GM12878 (cell line): ENCODE measurements around the gene COX6A1. TPM values are rescaled to one million over a fixed set of nuclear protein-coding genes. Genes with fewer than 3 reads are reported as not detected.

Experiments used
- ATAC-seq: fragments of 200-7000 bp; cut with Tn5 transposase; 3 replicates; pipeline ENCODE4 v1.9.1; 2020; ENCODE audit warnings: mild to moderate bottlenecking, moderate library complexity
- BruUV-seq: library from RNA; stranded (reverse); fragments of 400-500 nt; replicated peaks from 2 replicates; lab custom pipeline; 2021; lab: Mats Ljungman, UMichigan
- CTCF ChIA-PET: fragments of 300-600 bp; sonication (Branson Sonifier 250); formaldehyde crosslinking; extraction: SDS; loops from one replicate; lab custom pipeline; 2021; ENCODE audit warnings: inconsistent platforms; lab: Yijun Ruan, JAX
- POLR2A ChIA-PET: fragments of 350-600 bp; formaldehyde crosslinking; extraction: SDS; loops from one replicate; lab custom pipeline; 2021; ENCODE audit warnings: inconsistent platforms; lab: Charles Lee
- RAD21 ChIA-PET: fragments of 300-600 bp; sonication (Branson Sonifier 250); formaldehyde crosslinking; loops from one replicate; lab custom pipeline; 2023; ENCODE audit warnings: antibody characterized with exemption; ENCODE audit not compliant: unreplicated experiment; lab: Charles Lee
- SMC1A ChIA-PET: fragments of 300-600 bp; sonication (Branson Sonifier 250); formaldehyde crosslinking; loops from one replicate; lab custom pipeline; 2023; ENCODE audit not compliant: unreplicated experiment, uncharacterized antibody; lab: Charles Lee
- DNase-seq: peaks from one replicate; pipeline ENCODE4 v3.0.0-alpha.2; 2011; ENCODE audit warnings: low read depth, low spot score
- FAIRE-seq: peaks from 3 replicates; lab custom pipeline; 2011; peaks lifted over from hg19 to GRCh38; lab: Jason Lieb, UNC
- H2AFZ ChIP-seq: 2 replicates; pipeline ENCODE4 v1.6.0; 2011; ENCODE audit warnings: low read depth, low read length, control low read depth; ENCODE audit not compliant: control insufficient read depth
- H3K27ac ChIP-seq: 2 replicates; pipeline ENCODE4 v1.5.1; 2011; ENCODE audit warnings: control low read depth; ENCODE audit not compliant: control insufficient read depth, insufficient read depth
- H3K27me3 ChIP-seq, 2 experiments: replicated peaks in 1 of 2; 2 replicates each; pipeline versions ENCODE4 v1.6.0 to v1.6.1; 2011; ENCODE audit warnings: low read length in 1 of 2; ENCODE audit not compliant: control insufficient read depth in 2 of 2, insufficient read depth in 2 of 2
- H3K36me3 ChIP-seq, 2 experiments: 2 replicates each; pipeline ENCODE4 v1.5.1; 2011; ENCODE audit warnings: low read length in 1 of 2; ENCODE audit not compliant: control insufficient read depth in 2 of 2, insufficient read depth in 2 of 2
- H3K4me1 ChIP-seq: 2 replicates; pipeline ENCODE4 v1.6.1; 2011; ENCODE audit warnings: mild to moderate bottlenecking, low read length, moderate library complexity, mixed read lengths; ENCODE audit not compliant: control insufficient read depth, insufficient read depth
- H3K4me2 ChIP-seq: 2 replicates; pipeline ENCODE4 v1.6.0; 2011; ENCODE audit warnings: control low read depth; ENCODE audit not compliant: control insufficient read depth, insufficient read depth
- H3K4me3 ChIP-seq: fragments of 200-600 bp; sonication (generic); 2 replicates; pipeline ENCODE4 v1.5.1; 2016
- H3K79me2 ChIP-seq: 2 replicates; pipeline ENCODE4 v1.6.0; 2011; ENCODE audit warnings: low read length; ENCODE audit not compliant: control insufficient read depth, insufficient read depth
- H3K9ac ChIP-seq: 2 replicates; pipeline ENCODE4 v1.8.0; 2011; ENCODE audit warnings: low read length, control low read depth, mixed read lengths; ENCODE audit not compliant: control insufficient read depth, insufficient read depth
- H3K9me3 ChIP-seq: replicated peaks from 3 replicates; pipeline ENCODE4 v1.5.1; 2011; ENCODE audit warnings: mild to moderate bottlenecking, low read length; ENCODE audit not compliant: control insufficient read depth, insufficient read depth
- H4K20me1 ChIP-seq: 2 replicates; pipeline ENCODE4 v1.6.0; 2011; ENCODE audit not compliant: control insufficient read depth, insufficient read depth
- GABPA ChIP-seq: IDR thresholded peaks from 2 replicates; pipeline ENCODE4 v1.6.1; 2014; ENCODE audit warnings: antibody characterized with exemption, low read depth, mild to moderate bottlenecking, inconsistent platforms
- MYC ChIP-seq: IDR thresholded peaks from 2 replicates; pipeline ENCODE4 v1.6.1; 2011; ENCODE audit warnings: mild to moderate bottlenecking, low read length, moderate library complexity, inconsistent platforms; ENCODE audit not compliant: insufficient read depth, insufficient replicate concordance, insufficient read length, severe bottlenecking
- NR2F1 ChIP-seq: fragments of 450-650 bp; conservative IDR thresholded peaks from 2 replicates; pipeline ENCODE4 v1.6.1; 2017; ENCODE audit warnings: mild to moderate bottlenecking
- PAX8 ChIP-seq: fragments of 450-650 bp; IDR thresholded peaks from 2 replicates; pipeline ENCODE4 v1.6.1; 2017; ENCODE audit warnings: mild to moderate bottlenecking, moderate library complexity
- RUNX3 ChIP-seq: IDR thresholded peaks from 2 replicates; pipeline ENCODE4 v1.6.1; 2012; ENCODE audit warnings: low read length, inconsistent platforms
- TAF1 ChIP-seq: IDR thresholded peaks from 2 replicates; pipeline ENCODE4 v1.6.1; 2011; ENCODE audit warnings: mild to moderate bottlenecking, low read depth, low read length, borderline replicate concordance
- YY1 ChIP-seq: IDR thresholded peaks from 2 replicates; pipeline ENCODE4 v1.6.1; 2011; ENCODE audit warnings: low read depth, mild to moderate bottlenecking, low read length
- ZNF274 ChIP-seq: IDR thresholded peaks from one replicate; pipeline ENCODE4 v1.8.0; 2011; ENCODE audit not compliant: insufficient read length, insufficient read depth
- WGBS: methylation state at CpG from one replicate; pipeline ENCODE4 v1.1.6; 2016; ENCODE audit warnings: low lambda C conversion rate; ENCODE audit not compliant: insufficient replicate concordance, insufficient coverage; ENCODE audit errors: missing lambda C conversion rate; 5-methylcytosine and 5-hydroxymethylcytosine counted together
- in situ Hi-C: fragments of 300-500 bp; cut with MboI; formaldehyde crosslinking; loops from 9 replicates; pipeline ENCODE4 v1.14.3; 2018; ENCODE audit warnings: mixed read lengths
- intact Hi-C: fragments of 100-400 bp; cut with micrococcal nuclease; formaldehyde crosslinking; loops from one replicate; pipeline ENCODE4 v1.14.2; 2022; ENCODE audit not compliant: unreplicated experiment
- polyA plus RNA-seq, 11 experiments: library from polyadenylated mRNA; depleted of rRNA in 4 of 11; unstranded in 6 of 11; stranded (reverse) in 5 of 11; fragments of >200 nt; fragmentation: Nextera tagmentation in 4 of 11; fragmentation: Illumina TruSeq in 1 of 11; extraction: Ambion mirVana in 4 of 11; extraction: Trizol in 1 of 11; gene quantifications; 1 replicate in 1 of 11; 2 replicates in 10 of 11; pipeline versions ENCODE4 v1.2.1 to v1.2.3, GENCODE V29; 2011 to 2016; ENCODE audit warnings: inconsistent platforms in 2 of 11, missing spikeins in 2 of 11, low read depth in 1 of 11
- total RNA-seq, 4 experiments: library from RNA; depleted of rRNA in 3 of 4; stranded (reverse); fragments of >200 nt in 3 of 4; fragmentation: Illumina TruSeq in 1 of 4; extraction: Trizol in 1 of 4; gene quantifications; 2 replicates each; pipeline versions ENCODE4 v1.2.1 to v1.2.3, GENCODE V29; 2013 to 2021
- TF ChIP-seq, protein P1 (sequence below), 3 experiments: IDR thresholded peaks in 2 of 3; conservative IDR thresholded peaks in 1 of 3; 2 replicates each; pipeline ENCODE4 v1.5.1; 2011; ENCODE audit warnings: low read depth in 3 of 3, low read length in 3 of 3, mild to moderate bottlenecking in 3 of 3, control low read depth in 2 of 3, moderate library complexity in 2 of 3, inconsistent platforms in 1 of 3, mixed read lengths in 1 of 3; ENCODE audit not compliant: control insufficient read depth in 2 of 3, insufficient read depth in 1 of 3; ENCODE audit errors: extremely low read depth in 1 of 3
- TF ChIP-seq, protein P2 (sequence below): fragments of 450-650 bp; IDR thresholded peaks from 2 replicates; pipeline ENCODE4 v1.6.1; 2016; ENCODE audit warnings: mild to moderate bottlenecking, moderate library complexity, borderline replicate concordance
- TF ChIP-seq, protein P3 (sequence below): fragments of 450-650 bp; IDR thresholded peaks from 2 replicates; pipeline ENCODE4 v1.6.1; 2017; ENCODE audit warnings: low read depth, mild to moderate bottlenecking, moderate library complexity
- TF ChIP-seq, protein P4 (sequence below): IDR thresholded peaks from 2 replicates; pipeline ENCODE4 v1.6.1; 2011; ENCODE audit warnings: low read depth, mild to moderate bottlenecking, low read length, moderate library complexity, borderline replicate concordance; ENCODE audit errors: extremely low read depth

Gene COX6A1
- total and polyA plus RNA-seq, 10 of the 15 experiments (the other 5 are each of a cell fraction or from before 2014, with no cell fraction given) = 408 to 2,723 (median 1,019) TPM

DNA sequence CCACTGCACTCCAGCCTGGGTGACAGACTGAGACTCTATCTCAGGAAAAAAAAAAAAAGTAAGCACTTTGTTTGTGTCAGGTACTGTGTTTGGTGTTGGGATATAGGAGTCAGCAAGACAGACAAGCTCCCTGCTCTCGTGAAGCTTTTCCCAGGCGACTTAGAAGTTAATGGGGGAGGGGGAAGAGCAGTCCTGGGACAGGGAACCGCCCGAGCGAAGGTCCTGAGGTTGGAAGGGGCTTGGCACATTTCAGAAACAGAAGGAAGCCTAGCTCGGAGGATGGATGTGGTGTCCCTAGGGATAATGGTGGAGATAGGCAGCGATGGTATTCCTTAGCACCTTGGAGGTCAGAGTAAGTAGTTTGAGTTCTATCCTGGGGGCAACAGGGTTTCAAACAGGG is 8.5 kb upstream of the COX6A1 start:
- RAD21 ChIA-PET = interaction anchor here (1.1 to 3.2 kb wide), 2 partner anchors 45 to 72 kb away, joined by 3 to 11 read pairs; no protein-coding TSS in a partner anchor
- DNase-seq = no peak
- in situ Hi-C loops = no loop called here
- TF ChIP-seq, protein P1, sequence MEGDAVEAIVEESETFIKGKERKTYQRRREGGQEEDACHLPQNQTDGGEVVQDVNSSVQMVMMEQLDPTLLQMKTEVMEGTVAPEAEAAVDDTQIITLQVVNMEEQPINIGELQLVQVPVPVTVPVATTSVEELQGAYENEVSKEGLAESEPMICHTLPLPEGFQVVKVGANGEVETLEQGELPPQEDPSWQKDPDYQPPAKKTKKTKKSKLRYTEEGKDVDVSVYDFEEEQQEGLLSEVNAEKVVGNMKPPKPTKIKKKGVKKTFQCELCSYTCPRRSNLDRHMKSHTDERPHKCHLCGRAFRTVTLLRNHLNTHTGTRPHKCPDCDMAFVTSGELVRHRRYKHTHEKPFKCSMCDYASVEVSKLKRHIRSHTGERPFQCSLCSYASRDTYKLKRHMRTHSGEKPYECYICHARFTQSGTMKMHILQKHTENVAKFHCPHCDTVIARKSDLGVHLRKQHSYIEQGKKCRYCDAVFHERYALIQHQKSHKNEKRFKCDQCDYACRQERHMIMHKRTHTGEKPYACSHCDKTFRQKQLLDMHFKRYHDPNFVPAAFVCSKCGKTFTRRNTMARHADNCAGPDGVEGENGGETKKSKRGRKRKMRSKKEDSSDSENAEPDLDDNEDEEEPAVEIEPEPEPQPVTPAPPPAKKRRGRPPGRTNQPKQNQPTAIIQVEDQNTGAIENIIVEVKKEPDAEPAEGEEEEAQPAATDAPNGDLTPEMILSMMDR (IDR thresholded peaks at IDR 0.05 in 2 of 3, conservative IDR thresholded peaks at IDR 0.05 in 1 of 3; ENCODE audit: control insufficient read depth in 2 of 3, extremely low read depth in 1 of 3, insufficient read depth in 1 of 3, low read depth in 3 of 3, low read length in 3 of 3) = no peak
- TF ChIP-seq, protein P2, sequence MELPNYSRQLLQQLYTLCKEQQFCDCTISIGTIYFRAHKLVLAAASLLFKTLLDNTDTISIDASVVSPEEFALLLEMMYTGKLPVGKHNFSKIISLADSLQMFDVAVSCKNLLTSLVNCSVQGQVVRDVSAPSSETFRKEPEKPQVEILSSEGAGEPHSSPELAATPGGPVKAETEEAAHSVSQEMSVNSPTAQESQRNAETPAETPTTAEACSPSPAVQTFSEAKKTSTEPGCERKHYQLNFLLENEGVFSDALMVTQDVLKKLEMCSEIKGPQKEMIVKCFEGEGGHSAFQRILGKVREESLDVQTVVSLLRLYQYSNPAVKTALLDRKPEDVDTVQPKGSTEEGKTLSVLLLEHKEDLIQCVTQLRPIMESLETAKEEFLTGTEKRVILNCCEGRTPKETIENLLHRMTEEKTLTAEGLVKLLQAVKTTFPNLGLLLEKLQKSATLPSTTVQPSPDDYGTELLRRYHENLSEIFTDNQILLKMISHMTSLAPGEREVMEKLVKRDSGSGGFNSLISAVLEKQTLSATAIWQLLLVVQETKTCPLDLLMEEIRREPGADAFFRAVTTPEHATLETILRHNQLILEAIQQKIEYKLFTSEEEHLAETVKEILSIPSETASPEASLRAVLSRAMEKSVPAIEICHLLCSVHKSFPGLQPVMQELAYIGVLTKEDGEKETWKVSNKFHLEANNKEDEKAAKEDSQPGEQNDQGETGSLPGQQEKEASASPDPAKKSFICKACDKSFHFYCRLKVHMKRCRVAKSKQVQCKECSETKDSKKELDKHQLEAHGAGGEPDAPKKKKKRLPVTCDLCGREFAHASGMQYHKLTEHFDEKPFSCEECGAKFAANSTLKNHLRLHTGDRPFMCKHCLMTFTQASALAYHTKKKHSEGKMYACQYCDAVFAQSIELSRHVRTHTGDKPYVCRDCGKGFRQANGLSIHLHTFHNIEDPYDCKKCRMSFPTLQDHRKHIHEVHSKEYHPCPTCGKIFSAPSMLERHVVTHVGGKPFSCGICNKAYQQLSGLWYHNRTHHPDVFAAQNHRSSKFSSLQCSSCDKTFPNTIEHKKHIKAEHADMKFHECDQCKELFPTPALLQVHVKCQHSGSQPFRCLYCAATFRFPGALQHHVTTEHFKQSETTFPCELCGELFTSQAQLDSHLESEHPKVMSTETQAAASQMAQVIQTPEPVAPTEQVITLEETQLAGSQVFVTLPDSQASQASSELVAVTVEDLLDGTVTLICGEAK = no peak
- TF ChIP-seq TAF1 (no peak), MYC (no peak), RUNX3 (no peak), ZNF274 (no peak), YY1 (no peak), NR2F1 (no peak), PAX8 (no peak), GABPA (no peak)
- TF ChIP-seq, protein P3, sequence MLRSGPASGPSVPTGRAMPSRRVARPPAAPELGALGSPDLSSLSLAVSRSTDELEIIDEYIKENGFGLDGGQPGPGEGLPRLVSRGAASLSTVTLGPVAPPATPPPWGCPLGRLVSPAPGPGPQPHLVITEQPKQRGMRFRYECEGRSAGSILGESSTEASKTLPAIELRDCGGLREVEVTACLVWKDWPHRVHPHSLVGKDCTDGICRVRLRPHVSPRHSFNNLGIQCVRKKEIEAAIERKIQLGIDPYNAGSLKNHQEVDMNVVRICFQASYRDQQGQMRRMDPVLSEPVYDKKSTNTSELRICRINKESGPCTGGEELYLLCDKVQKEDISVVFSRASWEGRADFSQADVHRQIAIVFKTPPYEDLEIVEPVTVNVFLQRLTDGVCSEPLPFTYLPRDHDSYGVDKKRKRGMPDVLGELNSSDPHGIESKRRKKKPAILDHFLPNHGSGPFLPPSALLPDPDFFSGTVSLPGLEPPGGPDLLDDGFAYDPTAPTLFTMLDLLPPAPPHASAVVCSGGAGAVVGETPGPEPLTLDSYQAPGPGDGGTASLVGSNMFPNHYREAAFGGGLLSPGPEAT = no peak
- TF ChIP-seq, protein P4, sequence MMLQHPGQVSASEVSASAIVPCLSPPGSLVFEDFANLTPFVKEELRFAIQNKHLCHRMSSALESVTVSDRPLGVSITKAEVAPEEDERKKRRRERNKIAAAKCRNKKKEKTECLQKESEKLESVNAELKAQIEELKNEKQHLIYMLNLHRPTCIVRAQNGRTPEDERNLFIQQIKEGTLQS = no peak

More for the DNA sequence above, 8.5 kb upstream of the COX6A1 start:
- H3K36me3 ChIP-seq = no peaks in the 10 kb centered on the region
- no peak overlapping the region for H3K4me3 ChIP-seq
- H3K4me1 ChIP-seq = no peaks in the 10 kb centered on the region
- ChIA-PET SMC1A (interaction anchor here (0.7 to 0.9 kb wide), 3 partner anchors 9 to 75 kb away, joined by 3 to 4 read pairs (median 3); partner anchors contain the start of gene COX6A1), CTCF (interaction anchor here (0.6 to 2.4 kb wide), 10 partner anchors 11 to 201 kb away, joined by 3 to 12 read pairs (median 4); partner anchors contain the start of genes SIRT4 and SRSF9), POLR2A (no interaction called here)
- intact Hi-C loops = no loop called here
- no TSS peak for BruUV-seq
- no peaks in the 10 kb centered on the region for H3K79me2 ChIP-seq
- FAIRE-seq = no peak
- H3K9me3 ChIP-seq = no peaks in the 10 kb centered on the region
- no peak overlapping the region for H3K27ac ChIP-seq
- H3K9ac ChIP-seq = no peak overlapping the region
- no peak overlapping the region for H2AFZ ChIP-seq
- no peaks in the 10 kb centered on the region; a peak in 1 of 4 replicates for H3K27me3 ChIP-seq
- no peaks in the 10 kb centered on the region for H4K20me1 ChIP-seq
- H3K4me2 ChIP-seq = no peak overlapping the region
- no peak for ATAC-seq
- 30% methylated on average over 7 of the region's 7 CpGs for WGBS
